ENCODE results near the gene PFKFB3.
"Not testable (repeated sequence)": the region's sequence is repeated elsewhere in the genome, so short reads cannot be mapped to it uniquely, and the experiment has no call there.

Gene PFKFB3

DNA sequence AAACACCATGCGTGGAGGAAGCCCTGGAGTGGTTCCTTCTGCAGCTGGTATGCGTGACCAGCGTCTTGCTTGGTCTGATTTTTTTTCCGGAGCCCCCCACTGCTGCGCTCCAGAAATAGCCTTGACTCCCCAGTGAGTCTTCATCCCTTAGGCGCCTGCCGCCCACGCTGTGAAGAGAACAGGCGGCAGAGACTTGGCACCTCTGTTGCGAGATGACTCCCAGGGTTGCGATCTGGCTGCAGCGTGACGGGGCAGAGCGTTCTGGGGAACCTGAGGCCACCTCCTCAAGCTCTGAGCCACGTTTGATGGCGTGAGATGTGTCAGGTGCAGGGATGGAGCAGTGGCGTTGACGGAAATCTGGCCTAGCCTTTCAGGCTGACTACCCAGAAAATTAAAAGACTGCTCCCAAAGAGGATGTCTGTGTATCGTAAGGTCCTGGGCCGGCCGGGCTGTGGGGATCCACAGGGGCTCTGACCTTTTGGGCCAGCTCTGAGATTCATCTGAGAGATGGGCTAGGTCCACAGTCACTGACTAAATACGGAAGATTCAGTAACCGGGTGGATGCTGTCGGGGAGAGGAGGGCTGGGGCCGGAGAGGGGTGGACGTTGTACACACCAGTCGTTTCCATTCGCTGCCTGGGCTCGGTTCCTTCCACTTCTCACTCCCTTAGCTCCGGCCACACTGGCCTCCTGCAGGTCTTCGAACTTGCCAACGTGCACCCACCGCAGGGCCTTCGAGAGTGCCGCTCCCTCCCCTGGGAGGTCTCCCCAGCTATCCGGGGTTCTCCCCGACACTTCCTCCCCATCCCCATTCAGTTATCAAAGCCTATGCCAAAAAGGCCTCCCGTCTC lies 33.8 kb downstream of the PFKFB3 start:
- no peak for DNase-seq (ENCODE audit: low spot score)

DNA sequence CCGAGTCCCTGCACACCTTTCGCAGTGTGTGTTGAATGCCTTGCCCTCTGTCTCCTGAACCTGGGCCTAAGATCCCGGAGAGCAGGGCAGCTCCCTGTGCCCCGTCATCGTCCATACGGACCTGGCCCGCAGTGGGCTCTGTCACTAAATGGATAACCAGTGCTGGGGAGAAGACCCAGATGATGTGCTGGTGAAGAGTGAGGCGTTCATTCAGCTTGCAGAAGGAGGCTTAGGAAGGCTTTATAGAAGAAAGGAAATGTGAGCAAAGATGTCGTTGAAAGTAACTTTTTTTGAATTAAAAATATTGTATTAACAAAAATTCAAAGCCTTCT lies 34.4 kb downstream of the PFKFB3 start:
- DNase-seq (ENCODE audit: low spot score): no peak

DNA sequence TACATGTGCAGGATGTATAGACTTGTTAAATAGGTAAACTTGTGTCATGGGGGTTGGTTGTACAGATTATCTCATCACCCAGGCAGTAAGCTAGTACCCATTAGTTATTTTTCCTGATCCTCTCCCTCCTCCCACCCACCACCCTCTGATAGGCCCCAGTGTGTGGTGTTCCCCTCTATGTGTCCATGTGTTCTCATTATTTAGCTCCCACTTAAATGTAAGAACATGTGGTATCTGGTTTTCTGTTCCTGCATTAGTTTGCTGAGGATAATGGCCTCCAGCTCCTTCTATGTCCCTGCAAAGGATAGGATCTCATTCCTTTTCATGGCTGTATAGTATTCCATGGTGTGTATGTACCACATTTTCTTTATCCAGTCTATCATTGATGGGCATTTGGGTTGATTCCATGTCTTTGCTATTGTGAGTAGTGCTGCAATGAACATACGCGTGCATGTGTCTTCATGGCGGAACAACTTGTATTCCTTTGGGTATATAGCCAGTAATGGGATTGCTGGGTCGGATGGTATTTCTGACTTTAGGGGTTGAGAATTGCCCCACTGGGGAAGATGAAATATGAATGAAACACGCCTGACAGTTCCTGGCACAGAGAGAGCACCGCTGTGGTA lies 36.0 kb downstream of the PFKFB3 start:
- DNase-seq (ENCODE audit: low spot score): not testable (repeated sequence)

DNA sequence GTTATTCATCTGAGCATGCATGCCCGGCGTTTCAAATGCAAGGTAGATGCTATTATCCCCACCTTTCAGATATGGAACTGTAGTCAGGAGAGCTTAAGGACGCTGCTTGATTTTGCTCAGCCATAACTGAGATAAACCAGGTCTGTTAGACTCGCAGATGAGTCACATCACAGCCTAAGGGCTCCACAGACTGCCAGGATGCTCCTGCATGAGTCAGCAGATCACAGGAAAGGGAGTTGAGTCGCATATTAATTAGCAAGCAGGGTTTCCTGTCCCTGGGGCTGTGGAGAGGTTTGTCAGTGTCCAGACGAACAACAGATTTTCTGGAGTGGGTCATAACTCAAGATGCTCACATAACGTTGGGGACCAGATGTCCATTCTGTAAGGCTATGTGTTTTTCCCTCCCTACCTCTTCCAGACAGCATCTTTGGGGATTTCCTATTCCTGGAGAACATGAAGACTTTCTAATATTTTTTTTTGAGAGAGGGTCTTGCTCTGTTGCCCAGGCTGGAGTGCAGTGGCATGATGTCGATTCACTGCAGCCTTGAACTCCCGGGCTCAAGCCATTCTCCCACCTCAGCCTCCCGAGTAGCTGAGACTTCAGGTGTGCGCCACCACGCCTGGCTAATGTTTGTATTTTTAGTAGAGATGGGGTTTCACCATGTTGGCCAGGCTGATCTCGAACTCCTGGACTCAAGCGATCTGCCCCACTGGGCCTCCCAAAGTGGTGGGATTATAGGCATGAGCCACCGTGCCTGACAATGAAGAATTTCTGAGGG lies 36.7 kb downstream of the PFKFB3 start:
- DNase-seq (ENCODE audit: low spot score): peak; percentile 20

DNA sequence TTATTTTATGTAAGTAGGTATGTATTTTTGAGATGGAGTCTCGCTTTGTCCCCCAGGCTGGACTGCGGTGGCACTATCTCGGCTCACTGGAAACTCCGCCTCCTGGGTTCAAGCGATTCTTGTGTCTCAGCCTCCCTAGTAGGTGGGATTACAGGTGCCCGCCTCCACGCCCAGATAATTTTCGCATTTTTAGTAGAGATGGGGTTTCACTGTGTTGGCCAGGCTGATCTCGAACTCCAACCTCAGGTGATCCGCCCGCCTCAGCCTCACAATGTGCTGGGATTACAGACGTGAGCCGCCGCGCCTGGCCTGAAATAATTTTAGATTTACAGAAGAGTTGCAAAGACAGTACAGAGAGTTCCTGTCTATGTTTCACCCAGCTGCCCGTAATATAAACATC lies 37.5 kb downstream of the PFKFB3 start:
- DNase-seq (ENCODE audit: low spot score): no peak

DNA sequence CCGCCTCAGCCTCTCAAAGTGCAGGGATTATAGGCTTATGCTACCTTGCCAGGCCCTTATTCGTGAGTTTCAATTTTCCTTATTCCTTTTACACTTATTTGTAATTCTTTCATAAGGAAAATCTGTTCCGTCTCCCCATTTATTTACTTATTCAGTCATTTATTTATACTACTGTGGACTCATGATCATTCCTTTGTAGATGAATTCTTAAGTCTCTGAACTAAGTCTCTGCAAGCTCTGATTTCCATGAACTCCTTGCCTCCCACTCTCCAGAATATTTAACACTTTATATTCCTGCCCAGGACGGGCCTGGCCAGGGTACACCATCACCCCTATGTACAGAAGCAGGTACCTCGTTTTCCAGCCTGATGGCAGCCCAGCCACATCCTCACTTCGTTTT lies 39.4 kb downstream of the PFKFB3 start:
- DNase-seq (ENCODE audit: low spot score): no peak

DNA sequence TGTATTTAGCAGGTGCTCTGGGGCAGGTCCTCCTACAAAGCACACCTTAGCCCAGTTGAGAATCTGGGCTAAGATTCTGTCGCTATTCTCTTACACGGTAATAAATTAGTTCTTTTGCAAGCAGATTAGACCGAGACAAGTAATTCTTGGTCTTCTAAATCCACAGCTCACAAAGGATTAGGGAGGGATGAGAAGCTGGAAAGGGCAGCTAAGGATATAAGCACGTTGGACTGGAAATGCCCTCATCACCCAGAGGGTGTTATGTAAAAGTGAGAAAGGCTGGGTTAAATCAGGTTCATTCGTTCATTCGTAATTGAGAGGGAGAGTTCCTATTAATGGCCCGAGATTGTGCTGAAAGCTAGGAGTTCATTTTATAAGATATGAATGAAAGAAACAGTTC lies 41.8 kb downstream of the PFKFB3 start:
- DNase-seq (ENCODE audit: low spot score): no peak

DNA sequence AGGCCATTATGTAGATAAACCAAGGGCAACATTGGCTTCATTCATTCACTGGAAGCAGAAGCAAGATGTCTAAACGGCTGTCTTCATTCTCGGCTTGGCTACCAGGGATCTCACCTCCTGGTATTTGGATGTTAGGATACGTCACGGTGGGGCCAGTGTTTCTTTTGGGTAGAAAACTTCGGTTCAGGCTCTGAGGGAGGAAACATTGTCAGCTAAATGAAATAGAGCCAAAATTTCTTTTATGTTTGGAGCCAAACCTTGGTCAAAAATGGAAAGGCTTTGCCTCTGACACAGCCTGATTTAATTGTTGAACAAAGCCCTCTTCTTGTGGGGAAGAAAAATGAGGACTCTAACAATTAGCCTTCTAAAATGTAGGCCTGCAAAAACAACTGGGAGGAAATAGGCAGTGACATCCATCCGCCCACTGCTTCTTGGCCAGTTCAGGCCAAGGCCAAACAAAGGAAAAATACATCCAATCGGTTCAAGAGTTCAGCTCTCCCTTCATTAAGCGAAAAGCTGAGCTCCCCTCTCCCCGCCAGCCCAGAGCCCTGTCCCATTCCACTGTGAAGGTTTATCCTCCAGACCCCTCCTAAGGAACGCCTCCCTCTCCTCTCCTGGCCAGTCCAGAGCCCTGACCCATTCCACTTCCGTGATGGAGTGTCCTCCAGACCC lies 44.4 kb downstream of the PFKFB3 start:
- no peak for DNase-seq (ENCODE audit: low spot score)

DNA sequence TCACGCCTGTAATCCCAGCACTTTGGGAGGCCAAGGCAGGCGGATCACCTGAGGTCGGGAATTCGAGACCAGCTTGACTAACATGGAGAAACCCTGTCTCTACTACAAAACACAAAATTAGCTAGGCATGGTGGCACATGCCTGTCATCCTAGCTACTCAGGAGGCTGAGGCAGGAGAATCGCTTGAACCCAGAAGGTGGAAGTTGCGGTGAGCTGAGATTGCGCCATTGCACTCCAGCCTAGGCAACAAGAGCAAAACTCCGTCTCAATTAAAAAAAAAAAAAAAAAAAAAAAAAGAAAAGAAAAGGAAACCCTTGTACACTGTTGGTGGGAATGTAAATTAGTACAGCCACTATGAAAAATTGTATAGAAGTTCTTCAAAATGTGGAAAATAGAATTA lies 46.2 kb downstream of the PFKFB3 start:
- not testable (repeated sequence) for DNase-seq (ENCODE audit: low spot score)

DNA sequence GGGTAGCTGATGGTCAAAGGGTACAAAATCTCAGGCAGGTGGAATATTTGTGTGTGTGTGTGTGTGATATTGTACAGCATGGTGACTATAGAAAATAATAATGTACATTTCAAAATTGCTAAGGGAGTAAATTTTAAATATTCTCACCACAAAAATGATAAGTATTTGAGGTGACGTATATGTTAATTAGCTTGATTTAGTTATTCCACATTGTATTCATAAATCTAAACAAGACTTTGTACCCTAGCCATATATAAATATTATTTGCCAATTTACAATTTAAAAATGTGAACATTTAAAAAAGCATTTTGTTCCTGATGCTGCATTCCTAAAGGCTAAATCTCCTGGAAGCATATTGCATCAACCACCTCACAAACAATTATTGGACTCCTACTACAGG lies 47.0 kb downstream of the PFKFB3 start:
- DNase-seq (ENCODE audit: low spot score): no peak

DNA sequence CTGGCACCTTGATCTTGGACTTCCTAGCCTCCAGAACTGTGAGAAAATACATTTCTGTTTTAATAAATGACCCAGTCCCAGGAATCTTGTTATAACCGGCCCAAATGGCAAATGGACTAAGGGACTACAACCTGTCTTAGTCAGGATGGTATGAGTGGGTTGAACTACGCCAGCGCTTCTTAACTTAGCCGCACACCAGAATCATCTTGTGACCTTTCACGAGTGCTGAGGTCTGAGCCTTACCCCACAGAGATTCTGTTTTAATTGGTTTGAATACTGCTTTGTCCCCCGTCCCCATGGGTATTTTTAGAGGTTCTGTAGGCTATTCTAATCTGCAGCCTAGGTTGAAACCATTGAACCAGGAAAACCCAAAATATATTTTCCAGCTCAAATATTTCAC lies 48.0 kb downstream of the PFKFB3 start:
- no peak for DNase-seq (ENCODE audit: low spot score)

DNA sequence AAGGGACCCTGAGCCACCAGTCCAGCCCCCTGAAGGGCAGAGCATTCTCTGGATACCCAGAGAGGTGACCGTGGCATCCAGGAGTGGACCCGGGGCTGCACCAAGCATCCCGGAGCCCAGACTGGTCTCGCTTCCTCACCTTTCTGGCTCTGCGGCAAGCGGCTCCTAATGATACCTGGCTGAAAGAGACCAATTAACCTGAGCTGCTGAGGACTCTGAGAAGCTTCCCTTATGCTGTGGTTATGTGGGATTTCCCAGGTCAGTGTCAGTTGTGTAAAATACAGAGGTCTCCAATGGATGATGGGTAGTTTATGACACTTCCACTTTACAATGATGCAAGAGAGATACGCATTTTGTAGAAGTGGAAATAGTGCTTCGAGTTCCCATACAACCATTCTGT lies 51.5 kb downstream of the PFKFB3 start:
- DNase-seq (ENCODE audit: low spot score): no peak

DNA sequence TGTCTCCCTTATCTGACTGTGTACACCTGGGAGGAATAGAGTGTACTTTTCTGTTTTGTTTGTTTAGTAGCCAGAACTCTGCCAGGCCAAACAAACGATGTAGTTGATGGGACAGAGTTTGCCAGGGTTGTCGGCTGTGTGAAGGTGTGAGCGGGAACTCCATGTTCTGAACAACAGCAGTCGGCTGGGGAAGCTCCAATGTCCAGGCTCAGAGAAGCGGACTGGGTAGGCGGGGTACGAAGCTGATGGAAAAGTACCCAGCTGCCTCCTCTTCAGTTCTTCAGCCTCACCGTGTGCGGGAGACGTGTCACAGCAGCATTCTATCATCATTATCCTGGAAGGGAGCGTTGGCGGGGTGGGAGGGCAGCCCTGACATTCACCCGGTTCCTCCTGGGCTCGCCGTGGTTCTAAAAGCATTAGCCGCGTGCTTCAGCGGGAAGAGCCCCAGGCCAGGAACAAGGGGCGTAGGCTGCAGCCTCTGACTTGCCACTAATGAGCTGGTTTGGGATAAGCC lies 52.9 kb downstream of the PFKFB3 start:
- DNase-seq (ENCODE audit: low spot score): no peak

DNA sequence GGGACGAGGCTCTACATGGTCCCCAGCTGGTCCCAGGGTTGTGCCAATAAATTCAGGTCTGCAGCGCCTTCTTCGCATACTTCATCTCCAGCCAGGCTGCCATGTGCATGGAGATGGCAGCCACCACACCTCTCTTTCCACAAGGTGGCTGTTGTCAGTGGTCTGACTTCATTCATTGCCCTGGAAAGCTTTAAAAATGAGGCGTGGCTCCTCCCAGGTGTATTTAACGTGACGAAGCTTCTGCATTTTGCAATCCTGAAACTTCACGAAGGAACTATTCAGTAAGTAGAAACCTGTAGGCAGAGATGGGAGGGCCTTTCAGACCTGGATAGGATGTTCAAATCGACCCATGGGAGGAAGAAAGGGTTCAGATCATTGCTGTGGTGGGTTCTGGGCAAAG lies 53.7 kb downstream of the PFKFB3 start:
- no peak for DNase-seq (ENCODE audit: low spot score)

DNA sequence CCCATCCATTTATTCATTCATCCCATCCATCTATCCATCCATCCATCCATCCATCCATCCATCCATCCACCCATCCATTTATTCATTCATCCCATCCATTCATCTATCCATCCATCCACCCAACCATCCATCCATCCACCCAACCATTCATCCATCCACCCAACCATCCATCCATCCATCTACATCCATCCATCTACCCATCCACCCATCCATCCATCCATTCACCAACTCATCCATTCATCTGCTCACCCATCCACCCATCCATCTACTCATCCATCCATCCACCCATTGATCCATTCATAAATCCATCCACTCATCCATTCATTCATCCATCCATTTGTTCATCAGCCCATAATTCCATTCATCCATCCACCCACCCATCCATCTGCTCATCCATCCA lies 56.4 kb downstream of the PFKFB3 start:
- no peak for DNase-seq (ENCODE audit: low spot score)

DNA sequence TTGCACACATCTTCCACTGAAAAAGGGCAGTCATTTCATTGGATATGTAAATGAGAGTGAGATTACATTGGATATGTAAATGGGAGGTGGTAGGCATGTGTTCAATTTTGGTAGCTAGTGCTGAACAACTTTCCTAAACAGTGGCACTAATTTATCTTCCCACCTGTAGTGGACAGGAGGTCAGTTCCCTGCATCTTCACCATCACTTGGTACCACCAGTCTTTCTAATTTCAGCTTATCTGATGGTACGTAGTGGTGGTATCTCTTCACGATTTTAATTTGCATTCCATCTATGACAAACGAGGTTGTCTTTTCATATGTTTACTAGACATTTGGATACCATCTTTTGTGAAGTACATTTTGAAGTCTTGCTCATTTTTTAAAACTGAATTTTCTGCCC lies 58.1 kb downstream of the PFKFB3 start:
- DNase-seq (ENCODE audit: low spot score): no peak

DNA sequence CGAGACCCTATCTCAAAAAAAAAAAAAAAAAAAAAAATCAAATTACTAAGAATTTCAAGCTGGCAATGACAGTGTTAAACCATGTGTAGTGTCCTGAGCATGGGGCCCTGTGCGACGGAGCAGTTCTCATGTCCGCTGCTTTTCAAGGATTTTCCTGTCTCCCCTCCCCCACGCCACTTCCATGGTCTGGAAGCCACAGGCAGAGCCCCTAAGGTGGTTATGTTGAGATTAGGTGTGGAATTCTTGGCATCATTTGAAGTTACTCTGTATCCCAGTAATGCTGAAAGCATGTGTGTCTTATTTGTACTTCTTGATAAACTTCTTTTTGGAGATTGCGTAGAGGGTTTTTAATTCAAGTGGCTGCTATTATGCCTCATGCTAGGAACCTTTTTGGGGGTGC lies 65.2 kb downstream of the PFKFB3 start:
- no peak for DNase-seq (ENCODE audit: low spot score)

DNA sequence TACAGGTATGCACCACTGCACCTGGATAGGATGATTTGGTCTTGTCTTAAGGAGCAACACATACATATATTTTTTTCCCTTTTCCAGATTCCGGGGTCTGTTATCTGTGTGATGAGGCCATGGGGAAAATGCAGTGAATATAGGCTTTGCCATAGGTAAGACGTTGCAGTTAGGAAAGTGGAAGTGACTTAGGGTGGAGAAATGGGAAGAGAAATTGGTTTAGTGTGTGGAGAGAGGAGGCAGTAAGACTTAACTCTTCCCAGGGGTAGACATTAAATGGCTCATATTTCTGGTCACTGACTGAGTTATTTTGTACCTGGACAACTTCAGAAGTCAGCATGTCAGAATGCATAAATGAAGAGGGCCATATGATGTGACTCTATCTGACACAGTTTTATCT lies 66.7 kb downstream of the PFKFB3 start:
- DNase-seq (ENCODE audit: low spot score): no peak

DNA sequence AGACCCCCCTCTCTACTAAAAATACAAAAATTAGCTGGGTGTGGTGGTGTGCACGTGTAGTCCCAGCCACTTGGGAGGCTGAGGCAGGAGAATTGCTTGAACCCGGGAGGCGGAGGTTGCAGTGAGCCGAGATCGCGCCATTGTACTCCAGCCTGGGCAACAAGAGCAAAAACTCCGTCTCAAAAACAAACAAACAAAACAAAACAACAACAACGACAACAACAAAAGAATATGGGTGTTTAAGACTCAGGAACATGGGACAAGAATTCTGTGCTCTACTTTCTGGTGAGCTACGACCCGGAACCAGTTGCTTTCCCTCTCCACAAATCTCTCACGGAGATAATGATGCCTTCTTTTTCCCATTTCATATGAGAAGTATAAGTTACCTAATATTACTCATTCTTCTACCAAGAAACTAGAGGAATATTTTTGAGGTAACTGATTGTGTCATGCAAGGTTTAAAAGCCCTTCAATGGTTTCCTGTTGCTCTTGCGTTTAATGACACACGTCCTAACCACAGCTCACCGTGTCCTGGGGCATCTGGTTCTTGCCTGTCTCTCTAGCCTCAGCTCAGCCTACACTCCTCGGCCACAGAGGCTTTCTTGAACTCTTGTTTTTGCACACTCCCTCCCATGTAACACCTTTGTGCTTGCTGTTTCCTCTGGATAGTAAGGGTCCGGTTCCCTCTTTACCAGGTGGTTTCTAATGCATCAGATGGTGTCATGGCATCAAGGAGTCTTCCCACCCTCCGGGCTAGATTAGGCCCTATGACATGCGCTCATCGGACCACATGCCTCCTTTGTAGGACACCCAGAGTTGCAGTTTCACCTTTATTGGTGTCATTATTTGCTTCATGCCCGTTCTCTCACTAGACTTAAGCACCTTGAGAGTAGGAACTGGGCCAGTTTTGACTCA lies 67.5 kb downstream of the PFKFB3 start:
- no peak for DNase-seq (ENCODE audit: low spot score)

DNA sequence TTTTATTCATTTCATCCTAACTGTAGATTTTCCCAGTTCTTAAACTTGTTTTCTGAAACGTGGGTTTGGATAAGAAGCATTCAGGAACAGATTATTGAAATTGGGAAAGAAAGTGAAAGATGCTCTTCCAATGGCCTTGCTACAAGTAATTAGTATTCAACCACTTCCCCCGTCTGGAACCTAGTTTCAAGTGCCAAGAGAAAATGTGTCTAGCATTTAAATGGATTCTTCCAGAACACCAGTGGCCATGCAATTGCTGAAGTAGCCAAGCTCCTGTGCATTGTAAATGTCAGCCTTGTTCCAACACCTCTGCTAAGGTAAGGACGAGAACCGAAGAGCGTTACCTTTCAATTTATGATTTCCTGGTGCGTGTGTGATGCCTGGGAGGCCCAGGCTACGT lies 68.2 kb downstream of the PFKFB3 start:
- DNase-seq (ENCODE audit: low spot score): no peak

DNA sequence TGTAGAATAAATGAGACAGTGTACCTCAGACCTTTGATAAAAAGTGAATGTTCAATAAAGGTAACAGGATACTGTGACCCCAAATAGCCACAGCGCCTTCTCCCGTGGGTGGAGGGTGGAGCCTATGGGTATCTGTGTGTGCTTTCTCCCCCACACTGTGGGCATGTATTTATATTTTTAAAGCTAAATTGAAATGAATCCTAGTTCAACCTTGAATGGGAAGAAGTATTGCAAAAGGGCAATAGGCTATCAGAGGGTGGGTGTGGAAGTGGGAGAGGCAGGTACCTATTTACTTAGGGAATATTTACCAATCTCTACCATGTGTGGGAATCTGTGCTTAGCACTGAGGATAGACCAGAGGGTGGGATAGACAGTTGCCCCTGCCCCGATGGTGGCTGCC lies 68.9 kb downstream of the PFKFB3 start:
- no peak for DNase-seq (ENCODE audit: low spot score)

Measured in SK-N-DZ (cell line).